Adrenal gland (tissue), 12 donors: ENCODE data around the gene NME5. TPM values are rescaled to one million over a fixed set of nuclear protein-coding genes. Genes with fewer than 3 reads are reported as not detected.

Source experiments
- DNase-seq, 7 donors: peaks; one replicate each; pipeline ENCODE4 v3.0.0-alpha.2; 2019 to 2020
- H3K27ac ChIP-seq, 5 donors: fragments of 200-600 bp; sonication (generic) in 4 of 5; 1 replicate in 3 of 5; 2 replicates in 2 of 5; pipeline versions ENCODE4 v1.5.1 to v1.8.0; 2016 to 2020; ENCODE audit warnings: mild to moderate bottlenecking in 1 of 5
- H3K27me3 ChIP-seq: fragments of 200-600 bp; 2 replicates; pipeline ENCODE4 v1.8.0; 2021
- H3K36me3 ChIP-seq, 2 donors: fragments of 200-600 bp; replicated peaks in 1 of 2; 1 replicate in 1 of 2; 2 replicates in 1 of 2; pipeline versions ENCODE4 v1.5.1 to v1.8.0; 2018 to 2022
- H3K4me1 ChIP-seq, 2 donors: fragments of 200-600 bp; replicated peaks in 1 of 2; 1 replicate in 1 of 2; 2 replicates in 1 of 2; pipeline versions ENCODE4 v1.5.1 to v1.8.0; 2018 to 2021
- H3K4me3 ChIP-seq, 4 donors: fragments of 200-600 bp; sonication (generic) in 3 of 4; one replicate each; pipeline ENCODE4 v1.5.1; 2016 to 2018
- H3K9me3 ChIP-seq, 3 donors: fragments of 200-600 bp; sonication (generic) in 1 of 3; replicated peaks in 1 of 3; 1 replicate in 2 of 3; 2 replicates in 1 of 3; pipeline versions ENCODE4 v1.5.1 to v1.8.0; 2016 to 2021
- POLR2A ChIP-seq, 2 donors: fragments of 450-650 bp; IDR thresholded peaks; one replicate each; pipeline ENCODE4 v1.6.1; 2017; ENCODE audit warnings: antibody characterized with exemption in 2 of 2, mild to moderate bottlenecking in 2 of 2, moderate library complexity in 1 of 2
- WGBS, 4 donors: extraction: QIAGEN DNeasy Blood & Tissue Kit in 2 of 4; methylation state at CpG; one replicate each; pipeline versions ENCODE4 v1.1.5 to v1.1.7; 2013 to 2017; 5-methylcytosine and 5-hydroxymethylcytosine counted together
- intact Hi-C, 2 donors: fragments of 100-400 bp; cut with DNase I; formaldehyde crosslinking; loops; one replicate each; pipeline versions ENCODE4 v1.14.1 to v1.15.0; 2022 to 2023
- polyA plus RNA-seq, 3 donors: library from polyadenylated mRNA; stranded (reverse); fragments of 200-250 nt in 2 of 3; fragments of 350-450 nt in 1 of 3; fragmentation: Illumina TruSeq in 1 of 3; extraction: RNeasy Lipid Tissue Mini Kit (QIAGEN cat#74804) in 1 of 3; gene quantifications; one replicate each; pipeline ENCODE4 v1.2.3, GENCODE V29; 2013 to 2014
- total RNA-seq, 9 donors: library from RNA; depleted of rRNA in 4 of 9; stranded (reverse); fragments of >200 nt in 4 of 9; fragments of 120-200 nt in 1 of 9; fragmentation: NEBNext Ultra II Directional in 1 of 9; extraction: Animal tissue kit (Norgen Biotek cat#: 25700) in 1 of 9; gene quantifications; one replicate each; pipeline versions ENCODE4 v1.1.0 to v1.2.4, GENCODE V29; 2013 to 2023
- TF ChIP-seq, protein P1 (sequence below), 6 experiments: fragments of 450-650 bp in 4 of 6; fragments of 200-600 bp in 2 of 6; sonication (generic) in 1 of 6; IDR thresholded peaks; 1 replicate in 5 of 6; 2 replicates in 1 of 6; pipeline versions ENCODE4 v1.5.1 to v1.8.0; 2016 to 2021; ENCODE audit warnings: antibody characterized with exemption in 6 of 6, mild to moderate bottlenecking in 2 of 6, moderate library complexity in 1 of 6
- donor health status: healthy with polysubstance abuse.
- donor health status: Bipolar disorder and iron deficiency.
- donor health status: DM: yes; HTN: yes; CAD: no.
- donor health status: DM: no; HTN: no; CAD: no.
- donor health status: DM: no; HTN: no; CAD: no.
- donor health status: DM: yes; HTN: yes; CAD: no.

Gene NME5
- total and polyA plus RNA-seq, 12 donors: 0.24 to 22.0 (median 7.3) TPM

- H3K4me1 ChIP-seq: no peaks in the 10 kb centered on the region
- H3K9me3 ChIP-seq: no peaks in the 10 kb centered on the region
- intact Hi-C loops: no loop called here
- DNase-seq: no peak
- H3K36me3 ChIP-seq: no peaks in the 10 kb centered on the region
- H3K27me3 ChIP-seq: no peaks in the 10 kb centered on the region
- no peak overlapping the region for H3K27ac ChIP-seq
- H3K4me3 ChIP-seq: no peak overlapping the region
- 67 to 76% (median 71%) methylated on average over 7 of the region's 7 CpGs for WGBS, 4 donors
- no peak for TF ChIP-seq POLR2A (IDR thresholded peaks at IDR 0.05)
- TF ChIP-seq, protein P1, sequence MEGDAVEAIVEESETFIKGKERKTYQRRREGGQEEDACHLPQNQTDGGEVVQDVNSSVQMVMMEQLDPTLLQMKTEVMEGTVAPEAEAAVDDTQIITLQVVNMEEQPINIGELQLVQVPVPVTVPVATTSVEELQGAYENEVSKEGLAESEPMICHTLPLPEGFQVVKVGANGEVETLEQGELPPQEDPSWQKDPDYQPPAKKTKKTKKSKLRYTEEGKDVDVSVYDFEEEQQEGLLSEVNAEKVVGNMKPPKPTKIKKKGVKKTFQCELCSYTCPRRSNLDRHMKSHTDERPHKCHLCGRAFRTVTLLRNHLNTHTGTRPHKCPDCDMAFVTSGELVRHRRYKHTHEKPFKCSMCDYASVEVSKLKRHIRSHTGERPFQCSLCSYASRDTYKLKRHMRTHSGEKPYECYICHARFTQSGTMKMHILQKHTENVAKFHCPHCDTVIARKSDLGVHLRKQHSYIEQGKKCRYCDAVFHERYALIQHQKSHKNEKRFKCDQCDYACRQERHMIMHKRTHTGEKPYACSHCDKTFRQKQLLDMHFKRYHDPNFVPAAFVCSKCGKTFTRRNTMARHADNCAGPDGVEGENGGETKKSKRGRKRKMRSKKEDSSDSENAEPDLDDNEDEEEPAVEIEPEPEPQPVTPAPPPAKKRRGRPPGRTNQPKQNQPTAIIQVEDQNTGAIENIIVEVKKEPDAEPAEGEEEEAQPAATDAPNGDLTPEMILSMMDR (IDR thresholded peaks at IDR 0.05): no peak
Measured at GRCh38 chr5:138102454-138103318, 36.5 kb downstream of the NME5 start.

DNA sequence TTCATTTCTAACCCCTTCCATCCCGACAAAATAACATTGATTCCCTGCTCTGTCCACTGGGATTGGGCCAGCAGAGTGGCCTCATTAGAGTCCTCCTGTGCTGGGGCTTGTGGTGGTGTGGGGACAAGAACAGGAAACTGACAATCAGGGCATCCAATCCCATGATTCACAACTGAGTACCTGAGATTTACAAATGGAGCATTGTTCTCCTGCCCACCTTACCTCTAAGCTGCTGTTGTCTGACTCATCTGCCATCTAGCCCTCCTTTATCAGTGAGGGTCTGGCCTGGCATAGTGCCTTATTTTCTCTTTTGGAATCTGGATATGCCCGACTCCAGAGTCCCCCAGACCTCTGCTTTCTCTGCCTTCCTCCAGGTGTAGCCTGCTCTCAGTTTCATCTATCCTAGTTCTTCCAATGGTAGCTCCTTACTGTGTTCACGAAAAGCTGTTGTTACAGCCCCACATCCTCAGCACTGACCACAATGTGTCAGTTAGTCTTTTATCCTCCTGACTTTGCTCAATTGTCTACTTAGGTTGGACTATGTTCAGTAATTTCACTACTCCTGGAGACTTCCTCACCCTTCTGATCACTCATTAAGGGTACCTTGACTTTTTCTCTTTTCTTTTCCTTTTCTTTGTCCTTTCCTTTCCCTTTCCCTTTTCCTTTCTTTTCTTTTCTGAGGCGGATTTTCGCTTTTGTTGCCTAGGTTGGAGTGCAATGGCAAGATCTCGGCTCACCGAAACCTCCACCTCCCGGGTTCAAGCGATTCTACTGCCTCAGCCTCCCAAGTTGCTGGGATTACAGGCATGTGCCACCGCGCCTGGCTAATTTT lies 42.0 kb downstream of the NME5 start:
- H3K9me3 ChIP-seq: no peaks in the 10 kb centered on the region
- WGBS, 4 donors: 87 to 94% (median 89%) methylated on average over 11 of the region's 11 CpGs
- intact Hi-C loops: no loop called here
- TF ChIP-seq, protein P1 (IDR thresholded peaks at IDR 0.05): no peak
- TF ChIP-seq POLR2A (IDR thresholded peaks at IDR 0.05): no peak
- no peak for DNase-seq
- no peaks in the 10 kb centered on the region for H3K4me1 ChIP-seq
- H3K27ac ChIP-seq: no peak overlapping the region
- H3K4me3 ChIP-seq: no peak overlapping the region
- no peaks in the 10 kb centered on the region for H3K36me3 ChIP-seq
- no peaks in the 10 kb centered on the region for H3K27me3 ChIP-seq

DNA sequence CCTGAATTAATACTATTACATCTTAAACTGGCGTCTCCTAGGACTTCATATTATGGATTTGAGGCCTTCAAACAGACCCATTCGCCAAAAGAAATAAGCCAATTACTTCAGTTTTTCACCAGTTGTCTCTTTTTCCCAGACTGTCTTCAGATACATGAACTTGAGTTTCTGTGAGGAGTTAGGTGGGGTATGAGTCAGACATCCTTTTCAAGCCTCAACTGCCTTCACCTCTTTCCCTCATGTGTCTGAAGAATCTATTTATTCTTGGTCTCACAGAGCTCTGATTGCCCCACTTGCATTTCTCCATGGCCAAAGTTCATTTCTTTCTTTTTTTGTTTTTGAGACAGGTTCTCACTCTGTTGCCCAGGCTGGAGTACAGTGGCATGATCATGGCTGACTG lies 42.9 kb downstream of the NME5 start:
- Histone ChIP-seq H3K4me1 (no peaks in the 10 kb centered on the region), H3K9me3 (no peaks in the 10 kb centered on the region), H3K4me3 (no peak overlapping the region), H3K27me3 (no peaks in the 10 kb centered on the region), H3K27ac (no peak overlapping the region), H3K36me3 (no peaks in the 10 kb centered on the region)
- no peak for DNase-seq
- WGBS, 4 donors: 82 to 91% (median 88%) methylated on average over 2 of the region's 2 CpGs
- TF ChIP-seq, protein P1 (IDR thresholded peaks at IDR 0.05): no peak
- no peak for TF ChIP-seq POLR2A (IDR thresholded peaks at IDR 0.05)
- intact Hi-C loops: no loop called here

DNA sequence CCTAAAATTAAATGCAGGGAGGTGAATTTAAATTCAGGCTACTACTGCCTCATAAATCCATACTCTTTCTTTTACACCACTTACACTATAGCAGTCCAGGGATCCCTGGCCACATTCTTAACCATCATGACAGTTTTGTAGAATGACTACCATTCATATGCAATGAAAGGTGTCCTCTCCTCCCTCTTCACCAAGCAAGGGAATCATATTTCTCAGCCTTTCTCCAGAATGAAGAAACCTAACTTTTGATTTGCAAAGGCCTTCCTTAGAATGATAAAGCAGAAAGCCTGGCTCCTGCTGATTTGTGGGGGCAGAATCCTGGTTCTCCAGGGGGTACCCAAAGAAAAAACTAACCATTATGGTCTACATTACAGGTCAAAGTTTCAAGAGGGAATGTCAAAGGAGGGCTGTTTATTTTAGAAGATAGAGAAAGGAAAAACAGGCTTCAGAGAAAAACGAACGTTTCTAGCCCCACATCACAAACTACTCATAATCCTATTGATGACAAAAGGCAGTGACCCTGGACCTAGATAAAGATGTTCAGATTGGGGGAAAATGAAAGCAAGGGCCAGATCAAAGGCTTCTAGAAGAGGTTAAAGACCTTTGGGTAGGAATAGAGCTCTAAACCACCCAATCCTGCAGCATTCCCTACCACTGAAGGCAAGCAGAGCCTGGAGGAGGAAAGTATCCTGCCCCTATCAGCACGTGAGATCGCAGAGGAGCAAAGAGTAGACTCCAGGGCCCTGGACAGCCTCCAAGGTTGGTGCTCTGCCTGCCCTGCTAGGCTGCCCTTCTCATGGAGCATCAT lies 43.9 kb downstream of the NME5 start:
- no peaks in the 10 kb centered on the region for H3K4me1 ChIP-seq
- H3K4me3 ChIP-seq: no peak overlapping the region
- H3K9me3 ChIP-seq: no peaks in the 10 kb centered on the region
- 39 to 71% (median 48%) methylated on average over 4 of the region's 4 CpGs for WGBS, 4 donors
- DNase-seq: no peak
- TF ChIP-seq POLR2A (IDR thresholded peaks at IDR 0.05): no peak
- TF ChIP-seq, protein P1 (IDR thresholded peaks at IDR 0.05): no peak
- H3K27ac ChIP-seq: no peak overlapping the region
- no peaks in the 10 kb centered on the region for H3K36me3 ChIP-seq
- H3K27me3 ChIP-seq: no peaks in the 10 kb centered on the region
- intact Hi-C loops: no loop called here
